Endodermal cell (in vitro differentiated cells): Measurements from ENCODE around the gene MRPL14. TPM values are rescaled to one million over a fixed set of nuclear protein-coding genes. Genes with fewer than 3 reads are reported as not detected.

ENCODE experiments used
- DNase-seq: peaks from one replicate; pipeline ENCODE4 v3.0.0-alpha.2; 2017
- H3K27ac ChIP-seq: 2 replicates; pipeline ENCODE4 v1.5.1; 2013; ENCODE audit warnings: mild to moderate bottlenecking, low read depth, low read length, moderate library complexity
- H3K27me3 ChIP-seq: 2 replicates; pipeline ENCODE4 v1.6.1; 2013; ENCODE audit warnings: mild to moderate bottlenecking, low read length, moderate library complexity; ENCODE audit not compliant: insufficient read depth, control insufficient read depth, poor library complexity, severe bottlenecking
- H3K36me3 ChIP-seq: 2 replicates; pipeline ENCODE4 v1.7.0; 2013; ENCODE audit warnings: mild to moderate bottlenecking, low read length, moderate library complexity; ENCODE audit not compliant: control insufficient read depth, insufficient read depth
- H3K4me1 ChIP-seq: one replicate; pipeline ENCODE4 v1.7.0; 2013; ENCODE audit warnings: low read length; ENCODE audit not compliant: control insufficient read depth, insufficient read depth
- H3K4me3 ChIP-seq: 2 replicates; pipeline ENCODE4 v1.5.1; 2013; ENCODE audit warnings: mild to moderate bottlenecking, low read length, moderate library complexity
- H3K9ac ChIP-seq: 2 replicates; pipeline ENCODE4 v1.6.1; 2013; ENCODE audit warnings: mild to moderate bottlenecking, low read length, moderate library complexity; ENCODE audit not compliant: poor library complexity, severe bottlenecking; ENCODE audit errors: extremely low read depth
- H3K9me3 ChIP-seq: 2 replicates; pipeline ENCODE4 v1.6.1; 2013; ENCODE audit warnings: mild to moderate bottlenecking, low read length, moderate library complexity; ENCODE audit not compliant: control insufficient read depth
- H3K27ac Mint-ChIP-seq: 2 replicates; pipeline ENCODE4 v1.8.0; 2020; ENCODE audit warnings: mixed read lengths
- H3K27me3 Mint-ChIP-seq: 2 replicates; pipeline ENCODE4 v1.8.0; 2021; ENCODE audit warnings: mild to moderate bottlenecking, mixed read lengths; ENCODE audit not compliant: insufficient read depth
- H3K36me3 Mint-ChIP-seq: 2 replicates; pipeline ENCODE4 v1.8.0; 2020; ENCODE audit warnings: low read depth, mixed read lengths
- H3K4me1 Mint-ChIP-seq: 2 replicates; pipeline ENCODE4 v1.8.0; 2020; ENCODE audit warnings: mixed read lengths
- H3K4me3 Mint-ChIP-seq: 2 replicates; pipeline ENCODE4 v1.8.0; 2020; ENCODE audit warnings: mild to moderate bottlenecking, moderate library complexity, mixed read lengths
- H3K9me3 Mint-ChIP-seq: 2 replicates; pipeline ENCODE4 v1.8.0; 2020; ENCODE audit warnings: mild to moderate bottlenecking, mixed read lengths
- WGBS, 2 experiments: methylation state at CpG; one replicate each; pipeline versions ENCODE4 v1.1.5 to v1.1.7; 2013; ENCODE audit warnings: missing lambda C conversion rate in 2 of 2, mixed read lengths in 1 of 2; ENCODE audit not compliant: insufficient coverage in 1 of 2, insufficient read length in 1 of 2; 5-methylcytosine and 5-hydroxymethylcytosine counted together
- total RNA-seq, 2 donors: library from RNA; stranded (reverse); fragmentation: NEBNext Ultra II Directional in 1 of 2; extraction: Animal tissue kit (Norgen Biotek cat#: 25700) in 1 of 2; gene quantifications; 2 replicates in 1 of 2; 3 replicates in 1 of 2; pipeline ENCODE4 v1.2.1, GENCODE V29; 2021
- TF ChIP-seq, protein P1 (sequence below): fragments of 200-600 bp; sonication (generic); conservative IDR thresholded peaks from 2 replicates; pipeline ENCODE4 v1.5.0; 2021; ENCODE audit warnings: antibody characterized with exemption, mild to moderate bottlenecking

MRPL14 gene
- total RNA-seq, 2 donors from 2014 or later: 66.5 to 69.6 TPM

- no peak overlapping the region for H3K4me3 Mint-ChIP-seq
- H3K36me3 Mint-ChIP-seq: peaks cover 19% of the 10 kb centered on the region
- no peak overlapping the region for H3K27ac ChIP-seq
- H3K9me3 ChIP-seq: no peaks in the 10 kb centered on the region
- H3K4me1 ChIP-seq: no peaks in the 10 kb centered on the region
- no peak overlapping the region for H3K27ac Mint-ChIP-seq
- no peaks in the 10 kb centered on the region for H3K27me3 ChIP-seq
- H3K9ac ChIP-seq: no peak overlapping the region
- peaks cover 2% of the 10 kb centered on the region for H3K27me3 Mint-ChIP-seq
- H3K36me3 ChIP-seq: peaks cover 6% of the 10 kb centered on the region
- no peaks in the 10 kb centered on the region for H3K9me3 Mint-ChIP-seq
- DNase-seq: no peak
- H3K4me3 ChIP-seq: no peak overlapping the region
- H3K4me1 Mint-ChIP-seq: peaks cover 19% of the 10 kb centered on the region
- TF ChIP-seq, protein P1, sequence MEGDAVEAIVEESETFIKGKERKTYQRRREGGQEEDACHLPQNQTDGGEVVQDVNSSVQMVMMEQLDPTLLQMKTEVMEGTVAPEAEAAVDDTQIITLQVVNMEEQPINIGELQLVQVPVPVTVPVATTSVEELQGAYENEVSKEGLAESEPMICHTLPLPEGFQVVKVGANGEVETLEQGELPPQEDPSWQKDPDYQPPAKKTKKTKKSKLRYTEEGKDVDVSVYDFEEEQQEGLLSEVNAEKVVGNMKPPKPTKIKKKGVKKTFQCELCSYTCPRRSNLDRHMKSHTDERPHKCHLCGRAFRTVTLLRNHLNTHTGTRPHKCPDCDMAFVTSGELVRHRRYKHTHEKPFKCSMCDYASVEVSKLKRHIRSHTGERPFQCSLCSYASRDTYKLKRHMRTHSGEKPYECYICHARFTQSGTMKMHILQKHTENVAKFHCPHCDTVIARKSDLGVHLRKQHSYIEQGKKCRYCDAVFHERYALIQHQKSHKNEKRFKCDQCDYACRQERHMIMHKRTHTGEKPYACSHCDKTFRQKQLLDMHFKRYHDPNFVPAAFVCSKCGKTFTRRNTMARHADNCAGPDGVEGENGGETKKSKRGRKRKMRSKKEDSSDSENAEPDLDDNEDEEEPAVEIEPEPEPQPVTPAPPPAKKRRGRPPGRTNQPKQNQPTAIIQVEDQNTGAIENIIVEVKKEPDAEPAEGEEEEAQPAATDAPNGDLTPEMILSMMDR: no peak
- 94 to 95% methylated on average over 3 to 4 of the region's 4 CpGs for WGBS, 2 experiments
Observed at GRCh38 chr6:44132476-44132875, 5.2 kb upstream of the MRPL14 start.

DNA sequence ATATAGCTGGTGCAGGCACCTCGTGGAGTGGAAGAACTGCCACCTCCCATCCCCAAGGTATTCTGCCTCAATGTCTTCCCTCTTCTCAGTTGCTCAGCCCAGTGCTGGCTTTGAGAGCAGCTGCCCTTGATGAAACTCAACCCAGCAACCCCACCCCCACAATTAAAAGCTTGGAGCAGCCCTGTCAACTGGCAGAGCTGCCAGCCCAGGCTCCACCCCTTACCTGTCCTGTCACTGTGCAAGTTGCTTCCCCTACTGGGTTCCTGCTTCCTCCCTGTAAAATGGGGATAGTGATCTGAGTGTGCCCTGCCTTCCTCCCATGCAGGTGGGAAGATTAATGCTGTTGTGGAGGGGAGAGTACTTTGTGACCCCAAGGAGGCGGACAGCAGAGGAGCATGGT, 4.6 kb upstream of the MRPL14 start:
- peak; percentile 64 for DNase-seq
- Histone ChIP-seq H3K9ac (no peak overlapping the region), H3K9me3 (no peaks in the 10 kb centered on the region), H3K27ac (no peak overlapping the region), H3K4me1 (no peaks in the 10 kb centered on the region), H3K4me3 (no peak overlapping the region), H3K36me3 (peaks cover under 1% of the 10 kb centered on the region), H3K27me3 (no peaks in the 10 kb centered on the region)
- Mint-ChIP-seq H3K27ac (no peak overlapping the region), H3K27me3 (peaks cover 2% of the 10 kb centered on the region), H3K36me3 (peaks cover 13% of the 10 kb centered on the region), H3K4me1 (peaks cover 19% of the 10 kb centered on the region), H3K4me3 (no peak overlapping the region), H3K9me3 (no peaks in the 10 kb centered on the region)
- TF ChIP-seq, protein P1: no peak
- 90 to 95% methylated on average over 2 of the region's 2 CpGs for WGBS, 2 experiments

GRCh38 chr6:44129841-44130322, 2.6 kb upstream of the MRPL14 start:
- Mint-ChIP-seq H3K4me1 (peaks cover 34% of the 10 kb centered on the region), H3K4me3 (no peak overlapping the region)
- TF ChIP-seq, protein P1: no peak

More at GRCh38 chr6:44129841-44130322, 2.6 kb upstream of the MRPL14 start:
- no peaks in the 10 kb centered on the region for H3K9me3 ChIP-seq
- Mint-ChIP-seq H3K27me3 (peaks cover 2% of the 10 kb centered on the region), H3K36me3 (peaks cover 5% of the 10 kb centered on the region), H3K9me3 (no peaks in the 10 kb centered on the region), H3K27ac (no peak overlapping the region)
- no peak overlapping the region for H3K4me3 ChIP-seq
- no peak overlapping the region for H3K9ac ChIP-seq
- no peaks in the 10 kb centered on the region for H3K27me3 ChIP-seq
- 97 to 100% methylated on average over 2 of the region's 2 CpGs for WGBS, 2 experiments
- no peak overlapping the region for H3K27ac ChIP-seq
- DNase-seq: no peak
- H3K36me3 ChIP-seq: no peaks in the 10 kb centered on the region
- no peaks in the 10 kb centered on the region for H3K4me1 ChIP-seq
